ENCODE data around the gene SH3PXD2A.
A peak's percentile ranks its signal among the peaks of the same experiment; 100 is the strongest.

DNA sequence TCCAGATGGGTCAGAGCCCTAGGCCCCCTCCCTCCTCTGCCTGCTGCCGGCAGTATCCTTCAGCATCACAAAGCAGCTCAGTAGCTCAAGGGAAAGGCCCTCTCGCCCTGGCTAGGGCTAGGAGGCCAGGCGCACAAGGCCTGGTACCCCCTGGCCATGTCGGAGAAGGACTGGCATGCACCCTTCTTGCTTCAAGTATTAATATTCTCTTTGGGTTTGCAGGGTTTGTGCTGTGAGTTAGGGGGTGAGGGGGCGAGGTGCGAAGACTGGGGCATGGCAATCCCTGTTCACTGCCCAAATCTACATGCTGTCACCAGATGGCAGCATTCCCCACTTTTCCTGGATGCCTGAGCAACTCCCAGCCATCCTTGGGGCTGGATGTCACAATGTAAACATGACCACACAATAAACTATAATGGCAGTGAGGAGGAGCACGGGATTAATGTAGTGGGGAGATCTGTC, 256.7 kb downstream of the SH3PXD2A start:
- peak in 1 of 2 donors; percentile 59 for TF ChIP-seq EP300 (IDR thresholded peaks at IDR 0.05)
- TF ChIP-seq, protein P1, sequence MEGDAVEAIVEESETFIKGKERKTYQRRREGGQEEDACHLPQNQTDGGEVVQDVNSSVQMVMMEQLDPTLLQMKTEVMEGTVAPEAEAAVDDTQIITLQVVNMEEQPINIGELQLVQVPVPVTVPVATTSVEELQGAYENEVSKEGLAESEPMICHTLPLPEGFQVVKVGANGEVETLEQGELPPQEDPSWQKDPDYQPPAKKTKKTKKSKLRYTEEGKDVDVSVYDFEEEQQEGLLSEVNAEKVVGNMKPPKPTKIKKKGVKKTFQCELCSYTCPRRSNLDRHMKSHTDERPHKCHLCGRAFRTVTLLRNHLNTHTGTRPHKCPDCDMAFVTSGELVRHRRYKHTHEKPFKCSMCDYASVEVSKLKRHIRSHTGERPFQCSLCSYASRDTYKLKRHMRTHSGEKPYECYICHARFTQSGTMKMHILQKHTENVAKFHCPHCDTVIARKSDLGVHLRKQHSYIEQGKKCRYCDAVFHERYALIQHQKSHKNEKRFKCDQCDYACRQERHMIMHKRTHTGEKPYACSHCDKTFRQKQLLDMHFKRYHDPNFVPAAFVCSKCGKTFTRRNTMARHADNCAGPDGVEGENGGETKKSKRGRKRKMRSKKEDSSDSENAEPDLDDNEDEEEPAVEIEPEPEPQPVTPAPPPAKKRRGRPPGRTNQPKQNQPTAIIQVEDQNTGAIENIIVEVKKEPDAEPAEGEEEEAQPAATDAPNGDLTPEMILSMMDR (IDR thresholded peaks at IDR 0.05), result peak; percentile 41 to 91 (median 69)
